ENCODE measurements around the gene PHOX2A.
"Not testable (repeated sequence)": the region's sequence is repeated elsewhere in the genome, so short reads cannot be mapped to it uniquely, and the experiment has no call there.

Gene PHOX2A

GRCh38 chr11:72280726-72281315 lies 36.8 kb upstream of the PHOX2A start:
- H3K27ac Mint-ChIP-seq, result no peak overlapping the region
- H3K9me3 Mint-ChIP-seq, result peaks cover 13% of the 10 kb centered on the region
- no peaks in the 10 kb centered on the region for H3K36me3 Mint-ChIP-seq (ENCODE audit: low read depth)
- DNase-seq, result no peak
- no peaks in the 10 kb centered on the region for H3K4me1 Mint-ChIP-seq
- peaks cover 11% of the 10 kb centered on the region for H3K27me3 Mint-ChIP-seq (ENCODE audit: low read depth, poor library complexity)
- H3K4me3 Mint-ChIP-seq, result no peak overlapping the region
- no peak for TF ChIP-seq CTCF (IDR thresholded peaks at IDR 0.05)

- Mint-ChIP-seq H3K27ac (no peak overlapping the region), H3K4me1 (no peaks in the 10 kb centered on the region), H3K27me3 (ENCODE audit: low read depth, poor library complexity) (peaks cover 11% of the 10 kb centered on the region), H3K4me3 (no peak overlapping the region), H3K9me3 (peaks cover 17% of the 10 kb centered on the region), H3K36me3 (ENCODE audit: low read depth) (no peaks in the 10 kb centered on the region)
- no peak for DNase-seq
- TF ChIP-seq CTCF (IDR thresholded peaks at IDR 0.05), result no peak
Observed at GRCh38 chr11:72280037-72280436, 36.1 kb upstream of the PHOX2A start.

GRCh38 chr11:72278905-72279304 lies 34.9 kb upstream of the PHOX2A start:
- Mint-ChIP-seq H3K27me3 (ENCODE audit: low read depth, poor library complexity) (peaks cover 14% of the 10 kb centered on the region), H3K4me3 (no peak overlapping the region), H3K36me3 (ENCODE audit: low read depth) (no peaks in the 10 kb centered on the region), H3K9me3 (peaks cover 23% of the 10 kb centered on the region), H3K27ac (no peak overlapping the region), H3K4me1 (no peaks in the 10 kb centered on the region)
- DNase-seq, result no peak
- no peak for TF ChIP-seq CTCF (IDR thresholded peaks at IDR 0.05)

GRCh38 chr11:72274435-72274834 lies 30.5 kb upstream of the PHOX2A start:
- no peak overlapping the region for H3K27ac Mint-ChIP-seq
- TF ChIP-seq CTCF (IDR thresholded peaks at IDR 0.05), result no peak
- no peak for DNase-seq
- no peaks in the 10 kb centered on the region for H3K36me3 Mint-ChIP-seq (ENCODE audit: low read depth)
- H3K27me3 Mint-ChIP-seq (ENCODE audit: low read depth, poor library complexity), result peaks cover 40% of the 10 kb centered on the region
- no peak overlapping the region for H3K4me3 Mint-ChIP-seq
- H3K9me3 Mint-ChIP-seq, result peaks cover 14% of the 10 kb centered on the region
- H3K4me1 Mint-ChIP-seq, result no peaks in the 10 kb centered on the region

- Mint-ChIP-seq H3K9me3 (peaks cover 14% of the 10 kb centered on the region), H3K4me1 (no peaks in the 10 kb centered on the region), H3K27ac (no peak overlapping the region), H3K36me3 (ENCODE audit: low read depth) (no peaks in the 10 kb centered on the region), H3K4me3 (no peak overlapping the region), H3K27me3 (ENCODE audit: low read depth, poor library complexity) (peaks cover 48% of the 10 kb centered on the region)
- DNase-seq, result no peak
- TF ChIP-seq CTCF (IDR thresholded peaks at IDR 0.05), result no peak
Observed at GRCh38 chr11:72271980-72272379, 28.0 kb upstream of the PHOX2A start.

GRCh38 chr11:72267956-72268617 lies 24.1 kb upstream of the PHOX2A start:
- Mint-ChIP-seq H3K9me3 (no peaks in the 10 kb centered on the region), H3K4me1 (no peaks in the 10 kb centered on the region), H3K27me3 (ENCODE audit: low read depth, poor library complexity) (peaks cover 57% of the 10 kb centered on the region), H3K27ac (no peak overlapping the region), H3K36me3 (ENCODE audit: low read depth) (no peaks in the 10 kb centered on the region), H3K4me3 (no peak overlapping the region)
- TF ChIP-seq CTCF (IDR thresholded peaks at IDR 0.05), result no peak
- DNase-seq, result no peak

GRCh38 chr11:72266960-72267359 lies 23.0 kb upstream of the PHOX2A start:
- H3K27me3 Mint-ChIP-seq (ENCODE audit: low read depth, poor library complexity), result peaks cover 52% of the 10 kb centered on the region
- not testable (repeated sequence) for H3K36me3 Mint-ChIP-seq (ENCODE audit: low read depth); H3K4me1 Mint-ChIP-seq; H3K4me3 Mint-ChIP-seq; H3K27ac Mint-ChIP-seq; DNase-seq; H3K9me3 Mint-ChIP-seq
